HFF-Myc (cell line): ENCODE measurements around the gene KRT33B.

Experiments used
- DNase-seq: peaks from one replicate; pipeline ENCODE4 v3.0.0-alpha.2; 2011; ENCODE audit warnings: low read depth; ENCODE audit errors: extremely low read depth
- H3K4me3 ChIP-seq: replicated peaks from 2 replicates; pipeline ENCODE4 v1.5.1; 2011; ENCODE audit warnings: low read depth, mild to moderate bottlenecking, control low read depth, low read length
- TF ChIP-seq, protein P1 (sequence below): IDR thresholded peaks from 2 replicates; pipeline ENCODE4 v1.5.1; 2012; ENCODE audit warnings: mild to moderate bottlenecking, low read depth, low read length, control low read depth; ENCODE audit errors: missing control alignments

The KRT33B gene

DNA sequence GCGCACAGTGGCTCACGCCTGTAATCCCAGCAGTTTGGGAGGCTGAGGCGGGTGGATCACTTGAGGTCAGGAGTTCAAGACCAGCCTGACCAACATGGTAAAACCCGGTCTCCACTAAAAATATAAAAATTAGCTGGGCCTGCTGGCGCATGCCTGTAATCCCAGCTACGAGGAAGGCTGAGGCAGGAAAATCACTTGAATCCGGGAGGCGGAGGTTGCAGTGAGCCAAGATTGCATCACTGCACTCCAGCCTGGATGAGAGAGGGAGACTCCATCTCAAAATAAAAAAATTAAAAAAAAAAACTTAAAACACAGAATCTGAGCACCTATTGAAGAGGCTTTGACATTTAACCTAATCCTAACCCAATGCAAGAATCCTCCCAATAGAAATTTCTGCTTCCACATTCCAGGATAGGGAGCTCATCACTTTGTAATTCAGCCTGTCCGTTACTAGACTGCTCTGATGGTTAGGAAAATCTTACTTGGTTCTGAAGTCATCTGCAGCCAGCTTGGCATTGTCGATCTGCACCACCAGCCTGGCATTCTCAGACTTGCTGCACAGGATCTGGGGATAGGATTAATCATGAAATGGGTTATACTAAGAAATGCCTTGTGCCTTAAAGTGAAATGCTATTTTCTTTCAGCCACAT is 2.1 kb downstream of the KRT33B start:
- TF ChIP-seq, protein P1, sequence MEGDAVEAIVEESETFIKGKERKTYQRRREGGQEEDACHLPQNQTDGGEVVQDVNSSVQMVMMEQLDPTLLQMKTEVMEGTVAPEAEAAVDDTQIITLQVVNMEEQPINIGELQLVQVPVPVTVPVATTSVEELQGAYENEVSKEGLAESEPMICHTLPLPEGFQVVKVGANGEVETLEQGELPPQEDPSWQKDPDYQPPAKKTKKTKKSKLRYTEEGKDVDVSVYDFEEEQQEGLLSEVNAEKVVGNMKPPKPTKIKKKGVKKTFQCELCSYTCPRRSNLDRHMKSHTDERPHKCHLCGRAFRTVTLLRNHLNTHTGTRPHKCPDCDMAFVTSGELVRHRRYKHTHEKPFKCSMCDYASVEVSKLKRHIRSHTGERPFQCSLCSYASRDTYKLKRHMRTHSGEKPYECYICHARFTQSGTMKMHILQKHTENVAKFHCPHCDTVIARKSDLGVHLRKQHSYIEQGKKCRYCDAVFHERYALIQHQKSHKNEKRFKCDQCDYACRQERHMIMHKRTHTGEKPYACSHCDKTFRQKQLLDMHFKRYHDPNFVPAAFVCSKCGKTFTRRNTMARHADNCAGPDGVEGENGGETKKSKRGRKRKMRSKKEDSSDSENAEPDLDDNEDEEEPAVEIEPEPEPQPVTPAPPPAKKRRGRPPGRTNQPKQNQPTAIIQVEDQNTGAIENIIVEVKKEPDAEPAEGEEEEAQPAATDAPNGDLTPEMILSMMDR: no peak
- no peak for DNase-seq
- H3K4me3 ChIP-seq: no peak overlapping the region

DNA sequence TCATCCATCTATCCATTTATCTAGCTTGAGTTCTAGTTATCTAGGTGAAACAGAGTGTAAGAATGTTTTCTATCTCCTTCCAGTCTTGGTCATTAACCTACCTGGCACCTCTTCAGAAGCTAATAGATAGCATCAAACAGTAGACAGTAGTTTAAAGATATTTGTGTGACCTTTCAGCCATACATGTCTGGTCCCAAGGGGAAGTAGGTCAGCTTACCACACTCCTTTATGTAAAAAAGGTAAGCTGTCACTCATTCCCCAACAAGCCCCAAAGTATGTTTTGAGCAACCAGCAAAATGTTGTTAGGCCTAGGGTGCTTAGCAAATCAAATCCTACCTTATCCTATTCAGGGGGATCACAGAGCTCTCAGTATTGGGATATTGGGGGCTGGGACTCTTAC is 3.5 kb downstream of the KRT33B start:
- no peak overlapping the region for H3K4me3 ChIP-seq
- no peak for DNase-seq
- TF ChIP-seq, protein P1: no peak

DNA sequence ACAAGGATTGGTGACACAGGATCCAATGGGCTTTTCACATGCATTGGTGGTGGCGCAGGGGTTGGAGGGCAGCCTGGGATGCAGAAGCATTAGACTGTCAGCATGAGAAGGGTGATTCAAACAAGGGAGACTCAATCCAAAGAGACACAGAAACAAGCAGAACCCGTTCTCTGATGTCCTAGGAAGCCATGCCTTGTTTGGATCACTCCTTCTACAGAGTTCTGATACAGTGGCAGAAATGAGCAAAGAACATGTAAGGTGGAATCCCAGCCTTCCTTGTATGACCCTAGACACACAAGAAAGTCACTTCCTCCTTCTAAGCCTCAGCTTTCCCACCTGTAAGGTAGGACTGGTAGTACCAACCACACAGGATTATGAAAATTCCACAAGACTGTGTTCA is 5.7 kb downstream of the KRT33B start:
- no peak overlapping the region for H3K4me3 ChIP-seq
- TF ChIP-seq, protein P1: no peak
- no peak for DNase-seq

DNA sequence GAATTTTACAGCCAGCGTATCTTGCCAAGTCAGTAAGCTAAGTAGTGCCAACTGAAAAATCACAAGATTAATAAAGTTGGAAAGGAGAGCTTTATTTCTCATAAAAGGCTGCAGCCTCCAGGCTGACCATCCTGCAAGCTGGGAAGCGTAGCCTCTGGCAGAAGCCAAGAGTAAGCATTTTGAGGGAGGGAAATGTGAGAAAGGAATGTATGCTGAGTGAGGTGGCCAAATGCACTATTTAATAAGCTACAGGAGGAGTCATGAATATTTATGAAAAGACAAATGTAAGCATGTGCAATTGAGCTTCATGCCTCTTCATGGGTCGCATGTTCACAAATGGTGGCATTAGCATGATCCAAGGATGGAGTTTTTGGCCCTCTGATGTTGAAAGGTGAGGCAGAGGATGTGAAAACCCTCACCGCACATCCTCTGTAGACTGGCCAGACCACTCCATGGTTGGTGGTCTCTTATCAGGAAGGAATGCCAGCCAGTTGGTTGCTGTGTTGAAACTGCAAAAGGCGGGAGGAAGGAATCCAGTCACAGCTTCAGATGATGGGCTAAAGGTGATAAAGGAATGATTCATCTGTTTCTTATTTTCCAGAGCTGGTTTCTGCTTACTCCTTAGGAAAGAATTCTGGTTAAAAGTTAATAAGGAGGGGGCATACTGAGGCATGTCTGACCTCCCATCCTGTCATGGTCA is 9.2 kb downstream of the KRT33B start:
- no peak for DNase-seq
- H3K4me3 ChIP-seq: no peak overlapping the region
- TF ChIP-seq, protein P1: no peak

DNA sequence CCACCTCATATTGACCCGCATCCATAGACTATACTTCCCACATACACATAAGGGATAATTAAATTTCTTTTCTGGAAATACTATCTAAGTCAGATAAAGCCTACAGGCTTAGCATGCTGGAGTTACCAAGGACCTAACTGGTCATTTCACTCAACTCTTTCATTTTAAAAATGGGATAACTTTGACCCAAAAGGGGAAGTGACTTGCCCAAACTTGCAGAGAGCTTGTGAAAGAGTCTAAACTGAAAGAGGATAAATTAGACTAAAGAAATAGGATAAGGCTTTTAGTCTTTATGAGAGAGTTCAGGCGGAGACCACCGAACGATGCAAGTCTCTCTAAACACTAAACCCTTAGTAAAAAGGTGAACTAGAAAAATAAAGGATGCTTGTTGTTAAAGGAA is 15.1 kb downstream of the KRT33B start:
- no peak overlapping the region for H3K4me3 ChIP-seq
- no peak for DNase-seq

DNA sequence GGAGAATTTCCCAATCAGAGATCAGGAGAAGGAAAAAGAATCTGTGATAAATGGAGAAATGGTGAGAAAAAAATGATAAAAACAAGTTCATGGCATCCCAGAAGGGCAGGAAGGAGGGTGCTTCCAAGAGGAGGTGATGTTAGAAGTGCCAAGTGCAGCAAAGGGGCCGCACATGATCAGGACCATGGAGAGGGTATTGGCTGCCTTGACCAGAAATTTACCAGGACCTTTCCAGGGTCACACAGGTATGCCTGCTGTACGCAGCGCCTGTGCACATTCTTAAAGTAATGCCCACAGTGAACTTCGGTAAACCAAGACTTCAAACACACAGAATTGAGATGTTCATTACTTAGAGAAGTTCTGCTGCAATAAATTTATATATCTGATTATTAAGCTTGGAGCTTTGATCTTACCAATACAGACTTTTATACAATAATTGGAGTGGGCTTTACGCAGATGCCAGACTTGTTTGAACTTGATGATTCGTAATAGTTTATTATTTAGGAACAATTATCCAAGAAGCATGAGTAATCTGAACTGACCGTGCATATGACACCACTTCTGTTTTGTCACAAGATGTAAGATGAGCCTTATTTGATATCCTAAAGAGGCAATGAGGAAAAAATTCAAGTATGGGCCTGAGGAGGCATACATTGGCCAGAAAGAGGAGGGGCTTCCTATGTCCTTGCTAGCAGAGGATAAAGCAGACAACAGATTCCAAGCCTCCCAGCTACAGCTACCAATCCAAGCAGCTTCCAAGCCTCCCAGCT is 16.8 kb downstream of the KRT33B start:
- TF ChIP-seq, protein P1: no peak
- H3K4me3 ChIP-seq: no peak overlapping the region
- no peak for DNase-seq

More for the DNA sequence above, 15.1 kb downstream of the KRT33B start:
- TF ChIP-seq, protein P1: no peak
